B cell (primary cell): ENCODE measurements around the gene ACADM. TPM values are rescaled to one million over a fixed set of nuclear protein-coding genes. Genes with fewer than 3 reads are reported as not detected.

Experiments used
- ATAC-seq: fragments of 200-7000 bp; cut with Tn5 transposase; one replicate; pipeline ENCODE4 v1.10.0; 2021; ENCODE audit warnings: low read depth, mild to moderate bottlenecking, moderate number of reproducible peaks, moderate library complexity
- CTCF ChIA-PET: fragments of 350-600 bp; sonication (Branson Sonifier 250); formaldehyde crosslinking; loops from one replicate; lab custom pipeline; 2021; ENCODE audit warnings: antibody characterized with exemption, inconsistent platforms; lab: Charles Lee
- POLR2A ChIA-PET: fragments of 350-600 bp; sonication (Branson Sonifier 250); formaldehyde crosslinking; loops from one replicate; lab custom pipeline; 2021; ENCODE audit warnings: antibody characterized with exemption; lab: Charles Lee
- DNase-seq: peaks from one replicate; pipeline ENCODE4 v3.0.0; 2013
- H2AFZ ChIP-seq: 2 replicates; pipeline ENCODE4 v1.6.1; 2012; ENCODE audit warnings: mild to moderate bottlenecking, low read depth, low read length; ENCODE audit not compliant: insufficient read depth, poor library complexity, severe bottlenecking
- H3K27ac ChIP-seq, 2 donors: 1 replicate in 1 of 2; 2 replicates in 1 of 2; pipeline ENCODE4 v1.5.1; 2012 to 2013; ENCODE audit warnings: low read length in 2 of 2, mild to moderate bottlenecking in 2 of 2, moderate library complexity in 1 of 2
- H3K27me3 ChIP-seq, 4 experiments: fragments of 200-600 bp in 1 of 4; sonication (generic) in 1 of 4; replicated peaks in 1 of 4; 1 replicate in 2 of 4; 2 replicates in 2 of 4; pipeline versions ENCODE4 v1.6.1 to v1.7.0; 2013 to 2016; ENCODE audit warnings: low read length in 3 of 4, mild to moderate bottlenecking in 2 of 4, mixed read lengths in 1 of 4, moderate library complexity in 1 of 4; ENCODE audit not compliant: insufficient read depth in 4 of 4, control insufficient read depth in 3 of 4; ENCODE audit errors: control extremely low read depth in 1 of 4
- H3K36me3 ChIP-seq, 2 experiments: replicated peaks in 1 of 2; 1 replicate in 1 of 2; 2 replicates in 1 of 2; pipeline versions ENCODE4 v1.6.1 to v1.7.1; 2013; ENCODE audit warnings: low read length in 1 of 2; ENCODE audit not compliant: insufficient read depth in 2 of 2, control insufficient read depth in 1 of 2; ENCODE audit errors: control extremely low read depth in 1 of 2, extremely low read depth in 1 of 2
- H3K4me1 ChIP-seq, 2 donors: fragments of 200-600 bp in 1 of 2; sonication (generic) in 1 of 2; 1 replicate in 1 of 2; 2 replicates in 1 of 2; pipeline versions ENCODE4 v1.5.1 to v1.6.1; 2013 to 2017; ENCODE audit warnings: low read length in 2 of 2; ENCODE audit not compliant: control insufficient read depth in 2 of 2, insufficient read depth in 2 of 2
- H3K4me2 ChIP-seq: replicated peaks from 2 replicates; pipeline ENCODE3; 2012; ENCODE audit warnings: mild to moderate bottlenecking, low read depth, low read length; ENCODE audit not compliant: poor library complexity, severe bottlenecking
- H3K4me3 ChIP-seq, 5 experiments: fragments of 200-600 bp in 1 of 5; sonication (generic) in 1 of 5; 1 replicate in 3 of 5; 2 replicates in 2 of 5; pipeline versions ENCODE4 v1.5.1 to v1.7.0; 2011 to 2016; ENCODE audit warnings: low read length in 4 of 5, mild to moderate bottlenecking in 4 of 5, low read depth in 2 of 5, control low read depth in 1 of 5, moderate library complexity in 1 of 5; ENCODE audit not compliant: insufficient read depth in 1 of 5; ENCODE audit errors: control extremely low read depth in 1 of 5, extremely low read depth in 1 of 5
- H3K79me2 ChIP-seq: fragments of 200-600 bp; sonication (generic); one replicate; pipeline ENCODE4 v1.6.0; 2016; ENCODE audit warnings: low read length; ENCODE audit not compliant: control insufficient read depth, insufficient read depth
- H3K9ac ChIP-seq: fragments of 200-600 bp; sonication (generic); 2 replicates; pipeline ENCODE4 v1.6.1; 2017; ENCODE audit warnings: mild to moderate bottlenecking, low read length, moderate library complexity
- H3K9me3 ChIP-seq, 3 donors: one replicate each; pipeline versions ENCODE4 v1.6.1 to v1.7.1; 2013; ENCODE audit warnings: low read length in 2 of 3; ENCODE audit not compliant: control insufficient read depth in 2 of 3, insufficient read depth in 1 of 3; ENCODE audit errors: control extremely low read depth in 1 of 3
- H4K20me1 ChIP-seq: 2 replicates; pipeline ENCODE4 v1.6.0; 2012; ENCODE audit warnings: mild to moderate bottlenecking, low read length; ENCODE audit not compliant: insufficient read depth, control insufficient read depth, poor library complexity, severe bottlenecking
- H3K27ac Mint-ChIP-seq: one replicate; pipeline ENCODE4 v1.8.0; 2021; ENCODE audit warnings: mixed read lengths
- H3K27me3 Mint-ChIP-seq: one replicate; pipeline ENCODE4 v1.8.0; 2021; ENCODE audit warnings: mixed read lengths
- H3K4me1 Mint-ChIP-seq: one replicate; pipeline ENCODE4 v1.8.0; 2021; ENCODE audit warnings: mixed read lengths
- H3K4me3 Mint-ChIP-seq: one replicate; pipeline ENCODE4 v1.8.0; 2021; ENCODE audit warnings: mixed read lengths
- H3K9me3 Mint-ChIP-seq: one replicate; pipeline ENCODE4 v1.8.0; 2022; ENCODE audit warnings: mixed read lengths; ENCODE audit not compliant: insufficient read depth
- EZH2 ChIP-seq: IDR thresholded peaks from 2 replicates; pipeline ENCODE4 v1.6.1; 2012; ENCODE audit warnings: borderline replicate concordance, low read depth, mild to moderate bottlenecking, moderate library complexity, low read length; ENCODE audit not compliant: insufficient read depth, poor library complexity, severe bottlenecking
- WGBS: methylation state at CpG from one replicate; pipeline ENCODE4 v1.1.5; 2013; ENCODE audit warnings: missing lambda C conversion rate; ENCODE audit not compliant: insufficient coverage; 5-methylcytosine and 5-hydroxymethylcytosine counted together
- intact Hi-C: fragments of 100-400 bp; cut with micrococcal nuclease; formaldehyde crosslinking; loops from one replicate; pipeline ENCODE4 v1.10.0; 2022
- polyA plus RNA-seq: library from polyadenylated mRNA; depleted of rRNA; stranded (reverse); fragments of >200 nt; gene quantifications from 2 replicates; pipeline ENCODE4 v1.2.3, GENCODE V29; 2012
- total RNA-seq, 2 donors: library from RNA; stranded (reverse); fragments of 120-200 nt in 1 of 2; gene quantifications; 1 replicate in 1 of 2; 2 replicates in 1 of 2; pipeline versions ENCODE4 v1.2.3 to v1.2.4, GENCODE V29; 2013 to 2022
- TF ChIP-seq, protein P1 (sequence below): fragments of 200-600 bp; IDR thresholded peaks from one replicate; pipeline ENCODE4 v1.8.0; 2022; ENCODE audit warnings: antibody characterized with exemption, mild to moderate bottlenecking

ACADM gene
- total and polyA plus RNA-seq, 2 donors (not counting 1 experiment from before 2014, with no cell fraction given): 16.4 to 53.3 TPM

DNA sequence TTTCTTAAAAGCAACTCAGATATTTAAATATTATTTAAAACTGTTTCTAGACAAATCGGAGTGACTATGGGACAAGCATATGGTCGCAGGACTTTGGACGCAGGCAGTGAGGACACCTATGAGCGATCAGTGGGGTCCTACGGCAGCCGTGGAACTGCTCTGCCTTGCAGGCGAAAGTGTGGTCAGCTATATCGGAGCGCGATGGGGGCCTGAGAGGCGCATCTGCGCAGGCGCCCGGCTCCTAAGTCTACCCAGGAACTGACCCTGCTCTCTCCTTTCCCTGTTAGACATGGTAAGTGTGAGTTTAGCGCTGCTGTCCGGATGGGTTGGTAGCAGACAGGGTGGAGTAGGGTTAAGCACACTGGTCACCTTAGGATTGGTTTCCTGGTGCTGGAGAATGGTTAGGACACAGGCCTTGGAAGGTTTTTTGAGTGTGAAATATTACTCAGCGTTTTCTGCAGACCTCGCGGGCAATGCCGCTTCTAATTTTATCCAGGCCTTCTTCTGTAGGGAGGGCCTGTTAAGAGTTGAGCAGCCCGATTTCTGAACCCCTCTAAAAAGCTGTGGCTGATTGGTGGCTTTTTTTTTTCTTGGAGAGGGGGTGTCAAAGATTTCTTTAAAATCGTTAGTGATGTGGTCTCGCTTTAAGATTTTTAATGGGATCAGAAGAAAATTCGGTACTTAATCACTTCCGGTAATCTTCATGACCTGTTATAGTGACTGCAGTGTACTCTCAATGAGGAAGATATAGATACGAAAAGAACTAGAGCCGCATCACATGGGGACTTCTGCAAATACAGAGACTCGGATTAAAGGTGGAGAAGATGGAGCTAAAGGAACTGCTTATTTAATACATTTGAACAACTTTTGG lies 61.7 kb downstream of the ACADM start, which contains the start of gene RABGGTB:
TSS of gene RABGGTB (plus strand) at position 274 of the 871 bp plus-strand sequence. CDS start at position 290, 16 bp downstream.
- H3K27ac ChIP-seq: peak within 1 kb of the TSS; percentile 77 to 90
- peak within 1 kb of the TSS; percentile 97 for H3K9ac ChIP-seq
- no peaks in the 10 kb centered on the region for H3K9me3 Mint-ChIP-seq
- peak within 1 kb of the TSS; percentile 97 for H2AFZ ChIP-seq
- H3K27me3 Mint-ChIP-seq: no peaks in the 10 kb centered on the region
- peaks cover 44% of the 10 kb centered on the region for H4K20me1 ChIP-seq
- POLR2A ChIA-PET: interaction anchor here (2.7 kb wide), 1 partner anchor 62 kb away, joined by 16 read pairs; the partner anchor contains the start of gene ACADM
- WGBS: 0% methylated on average over 15 of the region's 28 CpGs
- ATAC-seq: peak; percentile 91
- peaks cover 43% of the 10 kb centered on the region for H3K79me2 ChIP-seq
- H3K9me3 ChIP-seq: no peaks in the 10 kb centered on the region
- peaks cover 57% of the 10 kb centered on the region for H3K4me1 Mint-ChIP-seq
- peak within 1 kb of the TSS; percentile 97 for H3K27ac Mint-ChIP-seq
- peak within 1 kb of the TSS; percentile 76 to 99 (median 95) for H3K4me3 ChIP-seq
- CTCF ChIA-PET: interaction anchor here (0.9 to 1.7 kb wide), 2 partner anchors 56 to 61 kb away, joined by 3 to 8 read pairs; partner anchors contain the start of gene ACADM
- H3K4me2 ChIP-seq: peak within 1 kb of the TSS; percentile 89
- DNase-seq: peak; percentile 97
- intact Hi-C loops: loop anchor here (1.0 to 5.0 kb wide), 7 partner anchors 34 to 1993 kb away; partner anchors contain the start of genes ACADM, FPGT, LRRIQ3 and MIGA1
- peak within 1 kb of the TSS; percentile 97 for H3K4me3 Mint-ChIP-seq
- peaks cover 4 to 34% of the 10 kb centered on the region in 2 experiments for H3K36me3 ChIP-seq
- TF ChIP-seq, protein P1, sequence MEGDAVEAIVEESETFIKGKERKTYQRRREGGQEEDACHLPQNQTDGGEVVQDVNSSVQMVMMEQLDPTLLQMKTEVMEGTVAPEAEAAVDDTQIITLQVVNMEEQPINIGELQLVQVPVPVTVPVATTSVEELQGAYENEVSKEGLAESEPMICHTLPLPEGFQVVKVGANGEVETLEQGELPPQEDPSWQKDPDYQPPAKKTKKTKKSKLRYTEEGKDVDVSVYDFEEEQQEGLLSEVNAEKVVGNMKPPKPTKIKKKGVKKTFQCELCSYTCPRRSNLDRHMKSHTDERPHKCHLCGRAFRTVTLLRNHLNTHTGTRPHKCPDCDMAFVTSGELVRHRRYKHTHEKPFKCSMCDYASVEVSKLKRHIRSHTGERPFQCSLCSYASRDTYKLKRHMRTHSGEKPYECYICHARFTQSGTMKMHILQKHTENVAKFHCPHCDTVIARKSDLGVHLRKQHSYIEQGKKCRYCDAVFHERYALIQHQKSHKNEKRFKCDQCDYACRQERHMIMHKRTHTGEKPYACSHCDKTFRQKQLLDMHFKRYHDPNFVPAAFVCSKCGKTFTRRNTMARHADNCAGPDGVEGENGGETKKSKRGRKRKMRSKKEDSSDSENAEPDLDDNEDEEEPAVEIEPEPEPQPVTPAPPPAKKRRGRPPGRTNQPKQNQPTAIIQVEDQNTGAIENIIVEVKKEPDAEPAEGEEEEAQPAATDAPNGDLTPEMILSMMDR: no peak
- TF ChIP-seq EZH2: no peak
- H3K4me1 ChIP-seq: peaks cover 42 to 46% of the 10 kb centered on the region in 2 donors
- H3K27me3 ChIP-seq: no peaks in the 10 kb centered on the region
